ENCODE results near the gene WASF2. TPM values are rescaled to one million over a fixed set of nuclear protein-coding genes. Genes with fewer than 3 reads are reported as not detected.
"Not testable (repeated sequence)": the region's sequence is repeated elsewhere in the genome, so short reads cannot be mapped to it uniquely, and the experiment has no call there.

The WASF2 gene
- total RNA-seq, 1 experiment from 2014 or later, result 18.2 TPM

DNA sequence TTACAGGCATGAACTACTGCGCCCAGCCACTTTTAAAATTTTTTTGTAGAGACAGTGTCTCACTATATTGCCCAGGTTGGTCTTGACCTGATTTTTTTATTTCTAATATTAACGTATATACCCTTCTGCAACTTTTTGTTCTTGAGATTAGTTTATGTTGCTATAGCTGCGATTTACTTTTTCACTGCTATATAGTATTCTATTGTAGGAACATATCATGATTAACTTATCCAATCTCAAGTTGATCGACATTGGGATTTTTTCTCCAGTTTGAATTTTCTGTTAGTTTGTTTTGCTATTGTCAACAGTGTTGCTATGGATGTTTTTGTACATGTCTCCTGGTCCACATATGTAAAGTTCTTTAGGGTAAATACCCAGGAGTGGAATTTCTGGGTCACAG is 35.4 kb downstream of the WASF2 start:
- DNase-seq (ENCODE audit: low read depth), result no peak

DNA sequence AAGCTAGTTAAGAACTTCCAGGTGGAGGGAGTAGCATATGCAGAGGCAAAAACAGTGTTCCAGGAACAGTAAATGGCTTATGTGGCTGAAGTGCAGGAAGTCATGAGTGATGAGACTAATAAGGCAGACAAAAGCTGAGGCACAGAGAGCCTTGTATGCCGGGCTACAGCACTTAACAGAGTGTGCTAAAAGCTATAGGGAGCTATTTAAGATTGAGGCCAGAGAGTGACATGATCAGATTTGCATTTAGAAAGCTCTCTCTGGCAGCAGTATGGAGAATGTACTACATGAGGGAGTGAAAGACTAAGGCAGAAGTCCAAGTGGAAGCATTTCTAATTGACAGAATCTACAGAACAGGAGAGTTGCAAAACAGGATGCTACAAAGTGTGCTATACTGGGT is 38.6 kb downstream of the WASF2 start:
- no peak for DNase-seq (ENCODE audit: low read depth)

DNA sequence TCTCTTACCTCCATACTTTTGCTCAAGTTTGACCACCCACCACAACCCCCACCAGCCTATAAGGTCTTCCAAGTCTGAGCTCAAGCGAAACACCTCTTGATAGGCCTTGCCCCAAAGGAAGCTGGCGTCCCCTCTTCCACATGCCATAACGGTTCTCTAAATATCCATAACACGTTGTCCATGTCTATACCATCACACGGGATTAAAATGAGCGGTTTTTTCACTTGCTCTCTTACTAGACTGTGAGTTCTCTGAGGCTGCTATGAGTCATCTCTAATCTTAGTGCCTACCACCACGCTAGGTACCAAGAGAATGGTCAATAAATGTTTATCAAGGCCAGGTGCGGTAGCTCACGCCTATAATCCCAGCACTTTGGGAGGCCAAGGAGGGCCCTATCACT is 41.0 kb downstream of the WASF2 start:
- DNase-seq (ENCODE audit: low read depth), result no peak

DNA sequence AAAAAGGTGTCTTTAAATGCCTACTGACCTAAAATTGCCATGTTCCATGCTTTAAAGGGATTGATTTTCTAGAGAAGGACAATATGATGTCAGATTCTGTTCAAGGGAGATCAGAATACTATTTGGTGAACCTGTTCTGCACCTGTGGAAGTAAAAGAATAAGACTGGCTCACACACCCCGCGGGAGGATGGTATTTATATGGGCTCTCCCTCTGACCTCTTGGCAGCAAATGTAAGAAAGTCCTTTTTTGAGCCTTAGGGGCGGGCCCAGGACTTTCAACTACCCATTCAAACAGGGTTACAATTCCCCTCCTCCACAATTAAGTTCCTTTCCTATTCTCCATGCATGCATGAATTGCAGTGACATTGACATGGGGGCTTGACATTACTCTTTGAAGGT is 42.1 kb downstream of the WASF2 start:
- DNase-seq (ENCODE audit: low read depth), result no peak

DNA sequence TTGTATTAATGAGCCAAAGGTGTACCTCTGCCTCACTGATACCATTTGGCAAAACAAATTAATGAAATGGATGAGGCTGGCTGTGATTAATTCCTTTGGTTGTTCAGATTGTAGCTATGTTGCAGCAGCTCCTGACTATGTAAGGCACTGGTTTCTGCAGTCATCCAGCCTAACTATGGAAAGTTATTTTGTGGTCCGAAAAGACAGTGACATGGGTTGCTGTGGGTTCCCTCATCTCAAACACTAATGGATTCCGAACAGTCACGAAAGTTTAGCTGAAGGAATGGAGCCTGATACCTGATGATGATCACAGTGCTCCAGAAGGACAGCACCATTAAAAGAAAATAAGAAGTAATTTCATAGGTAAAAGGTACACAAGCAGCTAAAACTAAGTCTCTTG is 42.6 kb downstream of the WASF2 start:
- DNase-seq (ENCODE audit: low read depth), result no peak

DNA sequence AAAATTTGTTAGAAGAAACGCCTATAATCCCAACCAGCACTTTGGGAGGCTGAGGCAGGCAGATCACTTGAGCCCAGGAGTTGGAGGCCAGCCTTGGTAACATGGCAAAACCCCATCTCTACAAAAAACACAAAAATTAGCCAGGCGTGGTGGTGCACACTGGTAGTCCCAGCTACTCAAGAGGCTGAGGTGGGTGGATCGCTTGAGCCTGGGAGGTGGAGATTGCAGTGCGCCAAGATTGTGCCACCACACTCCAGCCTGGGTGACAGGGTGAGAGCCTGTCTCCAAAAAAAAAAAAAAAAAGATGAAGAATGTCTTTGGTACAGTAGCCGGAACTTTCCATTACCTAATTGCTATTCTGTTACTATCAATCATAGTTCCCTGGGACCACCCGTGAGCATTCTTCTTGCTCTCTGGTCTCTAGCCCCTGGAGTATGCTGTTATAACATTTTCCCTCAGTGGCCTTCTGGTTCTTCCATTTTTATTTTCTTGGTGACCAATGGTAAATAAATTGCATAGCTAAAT is 43.4 kb downstream of the WASF2 start:
- no peak for DNase-seq (ENCODE audit: low read depth)

DNA sequence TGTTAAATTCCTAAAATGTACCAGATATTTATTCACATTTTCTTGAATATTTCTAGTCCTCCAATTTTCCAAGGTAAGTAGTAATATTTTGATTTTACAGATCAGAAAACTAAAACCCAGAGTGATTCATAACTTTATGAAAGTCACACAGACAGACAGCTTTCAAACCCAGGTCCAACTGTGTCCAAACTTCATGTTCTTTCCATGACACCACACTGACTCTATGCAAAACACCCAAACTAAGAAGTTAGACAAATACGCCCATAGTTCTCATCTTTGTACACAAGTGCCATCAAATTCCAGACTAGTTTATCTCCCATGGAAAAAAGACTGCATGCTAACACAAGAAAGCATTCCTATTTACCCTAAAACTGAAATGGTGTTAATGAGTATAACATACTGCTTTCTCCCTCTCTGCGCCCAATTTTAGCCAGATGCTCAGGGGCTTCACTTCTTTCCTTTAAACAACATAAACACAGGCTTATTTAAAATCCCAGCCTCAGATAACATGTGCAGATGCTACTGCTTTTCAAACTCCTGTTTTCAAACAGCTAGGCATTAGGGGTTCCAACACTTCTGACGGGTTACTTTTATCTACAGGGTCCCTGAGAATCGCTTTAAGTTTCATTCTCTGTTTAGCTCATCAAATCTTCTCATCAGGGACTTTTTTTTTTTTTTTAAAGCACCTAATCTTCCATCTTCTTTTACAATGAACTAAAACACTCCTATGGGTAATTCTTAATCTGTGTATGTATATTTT is 44.6 kb downstream of the WASF2 start:
- no peak for DNase-seq (ENCODE audit: low read depth)

DNA sequence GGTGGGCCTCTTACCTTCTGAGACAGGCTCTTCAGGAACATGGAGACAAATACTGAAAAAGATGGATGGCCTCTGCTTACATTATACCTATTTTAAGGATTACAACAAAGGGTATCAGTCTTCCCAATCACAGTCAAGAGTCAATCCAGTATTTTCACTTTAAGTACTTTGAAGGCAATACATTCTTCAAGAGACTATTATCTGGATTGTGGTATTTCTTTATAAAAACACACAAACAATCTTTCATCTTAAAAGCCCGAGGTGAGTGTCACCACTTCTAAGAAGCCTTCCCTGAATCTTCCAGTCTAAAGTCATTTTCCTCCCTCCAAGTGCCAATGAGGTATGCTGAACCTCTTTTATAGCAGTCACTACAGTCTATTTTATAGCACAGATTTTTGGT is 45.3 kb downstream of the WASF2 start:
- DNase-seq (ENCODE audit: low read depth), result no peak

DNA sequence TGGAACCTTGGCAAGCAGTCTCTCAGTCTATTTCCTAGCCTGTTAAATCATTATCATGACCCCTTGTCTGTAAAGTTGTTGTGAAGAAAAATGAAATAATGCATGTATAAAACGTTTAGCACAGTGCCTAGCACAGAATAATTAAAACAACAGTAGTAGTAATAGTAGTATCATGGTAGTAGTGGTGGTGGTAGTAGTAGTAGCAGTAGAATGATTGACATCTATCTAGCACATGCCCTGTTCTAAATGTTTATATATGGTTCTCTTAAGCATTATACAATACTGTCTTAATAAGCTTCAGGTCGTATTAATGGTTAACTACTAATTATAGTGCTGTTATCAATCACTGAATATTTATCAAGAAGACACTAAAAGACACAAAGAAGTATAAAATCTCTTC is 50.8 kb downstream of the WASF2 start:
- no peak for DNase-seq (ENCODE audit: low read depth)

DNA sequence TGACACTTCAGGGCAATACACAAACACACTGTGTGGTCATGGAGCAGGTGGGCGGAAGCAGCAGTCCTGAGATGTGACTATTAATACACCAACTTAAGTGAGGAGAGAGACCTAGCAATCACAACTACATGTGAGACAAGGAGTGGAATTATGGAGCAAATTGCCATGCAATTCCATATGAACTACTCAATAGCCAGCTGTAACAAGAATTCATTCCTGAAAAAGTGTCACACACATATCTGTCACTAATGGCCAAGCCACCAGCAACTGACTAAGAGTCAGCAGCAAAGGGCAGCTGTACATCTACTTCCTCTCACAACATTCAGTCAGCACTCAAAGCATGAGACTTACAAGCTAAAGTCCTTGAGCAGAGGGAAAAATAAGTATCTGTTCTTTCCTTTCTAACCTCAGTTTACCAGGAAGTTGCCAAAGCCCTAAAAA is 51.3 kb downstream of the WASF2 start:
- DNase-seq (ENCODE audit: low read depth), result no peak

DNA sequence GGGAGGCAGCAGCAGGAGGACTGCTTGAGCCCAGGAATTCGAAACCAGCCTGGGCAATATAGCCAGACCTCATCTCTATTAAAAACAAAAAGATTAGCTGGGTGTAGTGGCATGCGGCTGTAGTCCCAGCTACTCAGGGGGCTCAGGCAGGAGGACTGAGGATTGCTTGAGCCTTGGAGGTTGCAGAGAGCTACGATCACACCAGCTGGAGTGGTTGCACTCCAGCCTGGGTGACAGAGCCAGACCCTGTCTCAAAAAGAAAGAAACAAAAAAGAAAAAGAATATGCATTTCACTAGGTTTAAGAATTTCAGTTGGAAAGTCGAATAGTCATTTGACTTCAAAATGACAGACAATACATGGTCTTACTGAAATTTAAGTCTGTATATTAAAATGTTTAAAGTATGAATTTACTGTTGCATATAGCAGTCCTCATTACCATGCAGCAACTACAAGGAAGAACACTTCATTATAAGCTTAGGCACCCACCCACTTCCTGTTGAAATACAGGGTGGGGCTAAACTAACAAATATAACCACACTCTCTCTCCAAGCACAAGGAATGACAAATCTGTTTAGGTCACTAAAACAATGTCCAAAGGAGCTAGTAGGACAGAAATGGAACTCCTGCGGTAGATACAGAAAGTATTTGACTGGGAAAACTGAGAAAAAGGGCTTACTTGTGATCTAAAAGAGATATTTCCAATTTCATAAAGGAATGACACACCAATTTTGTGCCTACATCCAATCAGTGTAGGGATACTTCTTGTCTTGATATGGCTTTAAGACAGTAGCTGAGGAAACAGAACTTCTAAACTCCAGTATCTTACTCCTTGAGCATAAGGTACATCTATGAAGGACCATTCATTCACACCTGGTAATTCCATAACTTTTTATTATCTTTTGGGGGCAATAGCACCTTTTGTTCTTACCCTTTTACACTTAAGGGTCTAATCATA is 53.5 kb downstream of the WASF2 start:
- DNase-seq (ENCODE audit: low read depth), result peak; percentile 77

DNA sequence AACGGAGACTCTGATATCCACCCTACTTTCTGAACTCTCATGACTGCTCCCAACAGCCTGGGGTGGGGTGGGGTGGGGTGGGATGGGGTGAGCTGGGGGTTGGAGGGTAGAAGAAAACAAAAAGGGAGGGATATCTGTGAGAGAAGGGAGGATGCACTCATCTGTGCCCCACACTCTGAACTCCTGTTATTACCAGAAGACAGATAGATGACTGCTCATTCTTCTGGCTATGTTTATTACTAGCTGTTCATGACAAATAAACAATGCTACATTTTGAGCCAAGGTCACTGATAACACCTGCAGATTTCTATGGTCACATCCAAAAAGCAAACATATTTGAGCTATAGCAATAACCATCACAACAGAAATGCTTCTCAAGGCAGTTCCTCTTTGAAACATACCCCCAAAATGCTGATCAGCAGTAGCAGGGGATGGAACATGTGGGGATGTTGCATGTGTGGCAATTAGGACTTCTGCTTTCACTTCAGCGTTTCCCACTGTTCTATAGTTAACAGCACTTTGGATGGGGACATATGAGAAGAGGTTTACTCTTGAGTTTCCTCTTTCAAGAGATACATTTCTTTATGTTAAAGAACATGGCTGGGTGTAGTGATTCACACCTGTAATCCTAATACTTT is 54.3 kb downstream of the WASF2 start:
- no peak for DNase-seq (ENCODE audit: low read depth)

DNA sequence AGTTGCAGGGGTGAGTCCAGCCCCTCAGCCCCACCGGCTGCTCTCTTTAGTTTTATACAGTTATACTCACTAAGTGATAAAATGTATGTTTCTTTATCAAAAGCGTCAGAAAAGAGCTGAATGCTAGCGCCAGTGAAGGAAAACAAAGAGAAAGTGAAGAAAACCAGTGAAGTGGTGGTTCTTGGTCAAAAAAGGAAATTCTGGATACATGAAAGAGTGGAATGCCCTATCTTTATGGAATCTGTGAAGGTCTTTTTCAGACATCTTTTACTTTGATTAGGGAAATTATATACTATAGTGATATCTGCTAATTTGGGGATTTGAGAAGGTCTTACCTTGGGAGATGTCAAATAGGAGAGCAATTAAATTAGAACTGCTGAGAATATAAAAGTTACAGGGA is 56.3 kb downstream of the WASF2 start:
- DNase-seq (ENCODE audit: low read depth), result no peak

DNA sequence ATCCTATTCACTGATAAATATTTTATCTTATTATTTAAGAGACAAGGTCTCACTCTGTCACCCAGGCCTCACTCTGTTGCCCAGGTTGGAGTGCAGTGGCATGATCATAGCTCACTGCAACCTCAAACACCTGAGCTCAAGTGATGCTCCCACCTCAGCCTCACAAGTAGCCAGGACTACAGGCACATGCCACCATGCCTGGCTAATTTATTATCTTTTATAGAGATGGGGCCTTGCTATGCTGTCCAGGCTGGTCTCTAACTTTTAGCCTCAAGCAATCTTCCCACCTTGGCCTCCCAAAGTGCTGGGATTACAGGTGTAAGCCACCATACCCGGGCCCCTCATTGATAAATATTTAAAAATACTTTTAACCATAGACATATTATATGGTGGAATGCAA is 57.2 kb downstream of the WASF2 start:
- DNase-seq (ENCODE audit: low read depth), result not testable (repeated sequence)

DNA sequence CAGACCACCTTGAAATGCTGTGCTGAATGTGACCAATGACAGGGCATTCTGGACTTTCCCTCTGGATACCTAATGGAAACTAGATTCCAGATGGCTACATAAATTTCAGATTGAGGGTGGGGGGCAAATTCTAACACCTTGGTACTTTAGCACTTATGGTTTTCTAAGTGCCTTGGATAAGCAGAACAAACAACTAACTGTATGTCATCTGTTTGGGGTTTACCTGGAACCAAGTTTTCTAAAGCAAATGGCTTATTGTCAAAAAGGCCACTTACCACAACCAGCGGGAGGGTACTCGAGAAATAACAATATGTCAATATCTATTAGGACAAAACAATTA is 58.4 kb downstream of the WASF2 start:
- no peak for DNase-seq (ENCODE audit: low read depth)

DNA sequence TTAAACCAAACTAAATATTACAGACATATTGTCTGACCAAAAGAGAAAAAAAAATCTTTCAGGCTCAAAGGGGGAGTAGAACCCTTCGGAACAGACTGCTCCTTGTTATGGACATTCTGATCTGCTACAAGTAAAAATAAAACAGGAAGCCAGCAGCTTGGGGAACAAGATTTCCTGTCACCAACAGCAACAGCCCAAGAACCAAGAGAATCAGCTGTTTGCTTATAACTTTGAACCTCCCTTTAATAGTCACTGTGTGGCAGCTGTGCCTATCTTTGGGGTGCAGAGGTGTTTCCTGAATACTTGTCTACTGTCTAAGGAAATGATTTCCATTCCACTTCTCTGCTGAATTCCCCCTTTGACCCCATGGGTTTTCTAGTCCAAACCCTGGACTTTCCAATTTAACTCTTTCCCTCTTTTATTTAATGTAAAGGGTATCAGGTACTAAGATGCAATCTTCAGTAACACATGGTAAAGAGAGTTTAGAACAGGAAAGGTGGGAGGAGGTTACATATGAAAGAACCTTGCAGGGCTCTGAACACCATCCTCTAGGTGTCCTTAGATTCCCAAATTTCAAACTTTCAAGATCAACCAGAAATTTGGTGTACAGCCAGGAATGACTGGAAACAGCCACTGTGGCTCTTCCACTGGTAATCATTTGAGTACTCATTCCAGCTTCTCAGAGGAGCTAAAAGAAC is 58.9 kb downstream of the WASF2 start:
- no peak for DNase-seq (ENCODE audit: low read depth)

DNA sequence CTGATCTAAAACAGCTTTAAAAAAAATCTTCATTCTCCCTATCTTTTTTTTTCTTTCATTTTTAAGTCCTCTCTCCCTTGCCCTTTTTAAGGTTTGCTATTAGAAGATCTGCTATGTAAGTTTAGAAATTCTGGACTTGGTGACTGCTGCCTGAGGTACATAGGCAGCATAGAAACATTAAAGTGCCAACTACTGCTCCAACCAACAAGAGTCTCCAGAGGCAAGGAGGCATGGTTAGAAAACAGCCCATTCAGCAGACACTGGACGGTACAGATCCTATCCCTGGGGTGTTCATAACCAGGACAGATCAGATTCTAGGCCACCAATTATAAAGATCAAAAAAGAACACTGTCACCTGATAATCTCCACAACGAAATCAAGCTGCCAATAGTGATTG is 60.9 kb downstream of the WASF2 start:
- DNase-seq (ENCODE audit: low read depth), result no peak

DNA sequence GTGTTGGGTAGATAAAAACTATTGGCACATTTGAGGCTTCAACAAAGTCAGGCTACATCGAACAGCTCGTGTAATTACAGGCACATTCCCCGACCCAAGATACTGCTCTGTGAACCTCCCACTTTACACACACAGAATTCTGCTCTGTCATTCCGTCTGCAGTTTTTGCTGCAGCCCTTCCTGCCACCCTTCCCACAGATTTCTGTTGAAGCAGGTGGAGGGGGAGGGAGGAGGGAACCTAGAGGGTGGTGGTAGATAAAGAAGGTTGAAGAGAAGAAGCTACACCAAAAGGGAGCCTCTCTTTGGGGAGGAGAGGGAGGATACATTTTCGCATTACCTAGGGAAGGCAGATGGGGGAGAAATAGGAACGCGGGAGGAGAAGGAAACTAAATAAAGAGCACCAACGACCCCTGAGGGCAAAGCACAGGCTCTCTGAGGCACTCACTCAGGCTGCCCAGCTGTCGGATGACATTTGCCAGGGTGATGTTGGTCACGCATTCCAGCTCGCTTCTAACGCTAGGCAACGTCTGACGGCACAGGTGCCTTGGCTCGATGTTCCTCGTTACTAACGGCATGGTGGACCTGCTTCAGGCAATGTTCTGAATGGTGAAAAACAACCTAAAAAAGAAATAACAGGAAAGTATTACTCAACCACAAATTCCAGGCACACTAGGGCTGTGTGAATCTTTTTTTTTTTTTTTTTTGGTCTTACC is 61.5 kb downstream of the WASF2 start:
- no peak for DNase-seq (ENCODE audit: low read depth)

DNA sequence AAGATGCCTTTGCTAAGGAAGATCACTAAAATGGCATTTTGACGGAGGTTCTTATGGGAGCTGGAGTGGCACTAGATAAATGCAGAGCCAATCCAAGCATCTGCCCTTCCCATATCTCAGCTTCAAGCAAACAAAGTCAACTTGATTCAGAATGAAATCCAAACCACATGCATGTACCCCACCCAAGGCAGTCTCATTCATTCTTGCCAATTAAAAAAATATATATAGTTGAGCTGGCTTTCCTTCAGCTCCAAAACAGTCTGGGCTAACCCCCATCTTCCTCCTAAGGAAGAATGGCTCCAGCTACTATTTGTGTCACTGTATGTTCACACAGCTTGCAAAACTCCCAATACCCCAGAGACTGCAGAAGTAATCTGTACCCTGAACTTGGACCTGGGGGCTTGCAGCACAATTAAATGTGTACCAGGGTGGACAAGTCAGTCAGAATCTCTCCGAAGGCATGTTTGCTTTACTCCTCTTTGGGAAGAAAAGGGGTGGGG is 62.1 kb downstream of the WASF2 start:
- no peak for DNase-seq (ENCODE audit: low read depth)

DNA sequence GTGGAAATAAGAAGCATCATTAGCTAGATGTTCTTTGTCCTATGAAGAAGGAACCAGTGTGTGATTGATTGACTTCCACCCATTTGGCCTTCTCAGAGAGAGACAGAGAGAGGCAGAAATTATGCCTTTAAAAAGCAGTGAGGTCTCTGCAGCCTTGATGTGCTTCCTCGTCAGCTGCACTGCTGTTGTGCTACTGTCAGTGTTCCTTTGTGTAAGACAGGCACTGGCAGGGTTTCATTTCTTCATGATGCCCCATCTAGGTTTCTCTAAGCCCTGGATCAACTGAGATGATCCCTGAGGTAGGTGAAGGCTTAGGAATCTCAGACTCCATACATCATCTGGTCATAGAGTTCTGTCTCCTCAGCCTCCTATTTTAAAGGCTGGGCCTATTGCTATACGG is 62.6 kb downstream of the WASF2 start:
- no peak for DNase-seq (ENCODE audit: low read depth)

DNA sequence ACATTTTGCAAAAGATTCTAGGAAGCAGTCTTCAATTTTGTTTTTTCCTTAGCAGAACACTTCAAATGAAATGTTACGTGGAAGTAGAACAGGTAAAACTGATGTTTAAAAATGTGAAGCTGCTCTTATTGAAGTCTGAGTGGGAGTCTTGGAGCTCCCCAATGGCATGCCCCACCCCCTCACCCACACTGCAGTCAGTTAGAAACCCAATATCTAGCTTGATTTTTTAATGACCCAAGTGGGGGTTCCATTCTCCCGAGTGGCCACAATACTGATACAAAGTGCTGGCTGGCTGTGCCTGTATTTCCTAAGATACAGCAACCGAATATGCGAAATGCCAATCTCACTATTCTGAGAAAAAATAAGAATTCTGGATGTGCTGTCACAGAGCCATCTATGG is 66.3 kb downstream of the WASF2 start:
- DNase-seq (ENCODE audit: low read depth), result no peak

Data from HT1080 (cell line).